GM10847 (cell line): ENCODE results near the gene ATP13A3.

ENCODE experiments used
- POLR2A ChIP-seq: IDR thresholded peaks from 2 replicates; pipeline ENCODE4 v1.6.1; 2011; ENCODE audit not compliant: insufficient read length; ENCODE audit errors: extremely low read depth

ATP13A3 gene

DNA sequence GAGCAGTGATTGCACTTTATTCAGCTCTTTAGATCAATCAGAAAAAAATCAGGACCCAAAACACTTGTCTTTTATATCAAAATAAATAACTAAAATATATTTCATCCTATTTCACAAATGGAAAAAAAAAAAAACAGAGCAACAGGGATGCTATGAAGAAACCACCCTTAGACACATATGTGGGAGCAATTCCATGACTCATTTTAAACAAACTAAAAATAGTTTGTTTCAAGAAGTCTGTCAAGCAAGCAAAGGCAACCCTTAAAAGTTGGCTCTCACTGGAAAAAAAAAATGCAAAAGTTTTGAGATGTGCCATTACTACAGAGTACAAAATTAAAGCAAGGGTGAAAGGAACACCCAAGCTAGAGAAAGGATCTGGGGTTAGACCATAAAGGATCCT, 5.7 kb downstream of the ATP13A3 start:
- TF ChIP-seq POLR2A, result no peak

- TF ChIP-seq POLR2A, result no peak
Measured at GRCh38 chr3:194476784-194477183, 10.0 kb downstream of the ATP13A3 start.

- TF ChIP-seq POLR2A, result no peak
Measured at GRCh38 chr3:194475978-194476377, 10.8 kb downstream of the ATP13A3 start.

DNA sequence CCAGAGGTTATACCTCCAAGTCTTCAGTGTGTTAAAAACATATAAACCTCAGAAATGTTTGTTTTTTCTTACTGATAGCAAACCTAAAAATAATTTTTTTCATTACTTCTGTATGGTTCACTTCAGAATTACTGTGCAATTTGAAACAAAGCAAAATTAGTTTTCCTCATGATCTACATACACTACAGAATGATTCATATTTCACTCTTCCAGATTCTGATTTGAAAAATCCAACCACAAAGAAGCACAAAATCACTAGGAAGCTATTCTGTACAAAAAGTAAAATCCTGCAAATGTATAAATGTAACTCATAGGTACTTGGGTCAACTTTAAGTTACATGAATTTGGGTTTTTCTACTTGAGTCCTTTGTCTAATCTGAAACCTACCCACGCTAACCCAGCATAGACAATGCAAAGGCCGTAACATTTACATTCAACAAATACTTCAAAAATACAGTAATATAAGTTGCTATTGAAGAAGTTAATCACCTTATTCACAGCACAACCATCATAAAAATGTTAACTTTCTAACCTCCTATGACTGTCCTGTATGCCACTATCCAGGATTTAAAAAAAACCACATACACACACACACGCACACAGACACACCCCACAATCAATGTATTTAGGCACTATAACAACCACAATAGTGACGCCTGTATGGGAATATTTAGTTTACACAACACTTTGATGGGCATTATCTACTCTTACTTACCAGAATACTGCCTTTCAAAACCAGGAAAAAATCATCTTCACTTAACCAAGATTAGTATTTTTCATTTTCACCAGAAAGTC, 11.5 kb downstream of the ATP13A3 start:
- TF ChIP-seq POLR2A, result no peak

- TF ChIP-seq POLR2A, result no peak
Measured at GRCh38 chr3:194474675-194475074, 12.1 kb downstream of the ATP13A3 start.

DNA sequence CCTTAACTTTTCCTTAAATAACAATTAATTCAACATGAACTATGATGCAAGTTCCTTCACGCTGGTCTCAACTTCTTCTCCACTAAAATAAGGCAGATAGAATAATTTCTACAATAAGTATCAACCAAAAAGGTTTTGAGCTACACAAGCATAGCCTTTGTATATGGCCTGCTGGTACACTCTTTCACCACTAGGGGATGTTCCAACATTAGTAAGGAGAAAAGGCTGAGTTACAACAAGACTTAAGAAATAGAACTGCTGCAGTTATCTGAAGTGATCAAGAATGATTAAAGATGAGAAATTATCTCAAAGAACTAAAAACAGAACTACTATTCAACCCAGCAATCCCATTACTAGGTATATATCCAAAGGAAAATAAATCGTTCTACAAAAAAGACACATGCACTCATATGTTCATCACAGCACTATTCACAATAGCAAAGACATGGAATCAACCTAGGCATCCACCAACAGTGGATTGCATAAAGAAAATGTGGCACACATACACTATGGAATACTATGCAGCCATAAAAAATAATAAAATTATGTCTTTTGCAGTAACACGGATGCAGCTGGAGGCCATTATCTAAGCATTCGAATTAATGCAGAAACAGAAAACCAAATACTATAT, 14.4 kb downstream of the ATP13A3 start:
- no peak for TF ChIP-seq POLR2A

DNA sequence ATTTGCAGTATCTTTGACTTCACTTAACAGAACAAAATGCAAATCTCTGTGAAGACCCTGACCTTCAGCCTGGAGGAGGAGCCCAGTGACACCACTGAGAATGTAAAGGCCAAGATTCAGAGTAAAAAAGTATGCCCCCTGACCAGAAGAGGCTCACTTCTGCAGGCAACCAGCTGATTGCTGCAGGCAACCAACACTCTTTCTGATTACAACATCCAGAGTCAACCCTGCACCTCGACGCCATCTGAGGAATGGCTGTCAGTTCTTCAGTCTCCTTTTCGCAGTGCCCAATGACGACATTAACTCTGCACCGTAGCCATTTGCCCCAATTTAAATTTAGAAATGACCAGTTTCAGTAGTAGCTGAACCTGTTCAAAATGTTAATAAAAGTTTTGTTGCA, 14.9 kb downstream of the ATP13A3 start:
- no peak for TF ChIP-seq POLR2A

DNA sequence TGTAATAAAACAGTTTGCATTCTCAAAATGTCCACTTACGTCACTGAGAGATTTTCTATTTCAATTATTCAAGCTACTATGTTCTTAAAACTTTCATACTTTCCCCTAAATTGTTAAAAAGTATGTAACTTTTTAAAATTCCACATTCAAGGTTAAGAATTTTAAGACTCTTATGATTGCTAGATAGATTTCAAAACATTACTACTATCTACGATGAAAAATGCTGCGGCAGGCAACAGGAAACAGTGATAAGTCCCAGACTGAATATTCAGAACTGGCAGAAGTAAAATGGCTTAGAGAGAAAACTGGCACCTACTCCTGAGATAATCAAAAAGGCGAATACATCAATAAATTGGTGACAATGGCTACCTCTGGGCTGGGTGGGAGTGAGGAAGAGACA, 16.2 kb downstream of the ATP13A3 start:
- TF ChIP-seq POLR2A, result no peak

- no peak for TF ChIP-seq POLR2A
Measured at GRCh38 chr3:194469977-194470376, 16.8 kb downstream of the ATP13A3 start.

DNA sequence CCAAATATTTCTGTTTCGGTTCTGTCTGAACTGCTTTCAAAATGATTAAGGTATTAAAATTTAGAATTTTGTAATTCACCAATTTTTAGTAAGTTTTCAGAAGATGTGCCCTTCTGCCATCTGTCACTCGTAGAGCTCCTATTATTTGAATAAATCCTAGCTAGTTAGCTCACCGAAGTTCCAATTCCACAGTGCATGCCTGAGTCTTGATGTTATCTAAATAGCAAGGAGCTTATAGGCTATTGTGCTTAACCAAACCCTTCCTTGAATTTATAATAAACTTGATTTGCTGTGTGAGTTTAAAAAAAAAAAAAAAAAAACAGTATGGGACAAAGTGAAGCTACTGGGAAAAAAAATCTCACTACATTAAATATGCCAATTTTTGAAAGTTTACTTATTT, 18.7 kb downstream of the ATP13A3 start:
- TF ChIP-seq POLR2A, result no peak

DNA sequence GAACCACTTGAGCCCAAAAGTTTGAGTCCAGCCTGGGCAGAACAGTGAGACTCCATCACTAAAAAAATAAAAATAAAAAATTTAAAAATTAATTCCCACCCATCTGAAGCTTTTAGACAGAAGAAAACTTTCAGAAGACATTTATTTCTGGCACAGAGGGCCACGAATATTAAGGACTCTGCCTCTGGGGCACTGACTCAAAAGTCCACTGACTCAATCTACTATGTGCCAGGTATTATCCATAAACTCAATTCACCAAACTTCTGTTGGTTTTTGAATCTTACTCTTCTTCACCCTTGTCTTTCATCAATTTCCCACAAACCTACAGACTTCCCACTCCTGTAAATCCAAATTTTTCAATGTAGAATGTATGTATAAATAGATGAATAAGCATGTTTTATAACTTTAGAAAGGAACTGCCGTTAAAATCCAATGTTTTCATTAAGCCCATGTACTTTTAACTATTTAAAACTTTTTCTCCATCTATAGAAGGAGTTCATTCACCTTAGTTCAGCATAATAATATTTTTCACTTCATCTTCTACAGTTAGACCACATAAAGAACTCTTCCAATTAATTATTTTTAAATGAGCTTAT, 19.9 kb downstream of the ATP13A3 start:
- TF ChIP-seq POLR2A, result no peak

DNA sequence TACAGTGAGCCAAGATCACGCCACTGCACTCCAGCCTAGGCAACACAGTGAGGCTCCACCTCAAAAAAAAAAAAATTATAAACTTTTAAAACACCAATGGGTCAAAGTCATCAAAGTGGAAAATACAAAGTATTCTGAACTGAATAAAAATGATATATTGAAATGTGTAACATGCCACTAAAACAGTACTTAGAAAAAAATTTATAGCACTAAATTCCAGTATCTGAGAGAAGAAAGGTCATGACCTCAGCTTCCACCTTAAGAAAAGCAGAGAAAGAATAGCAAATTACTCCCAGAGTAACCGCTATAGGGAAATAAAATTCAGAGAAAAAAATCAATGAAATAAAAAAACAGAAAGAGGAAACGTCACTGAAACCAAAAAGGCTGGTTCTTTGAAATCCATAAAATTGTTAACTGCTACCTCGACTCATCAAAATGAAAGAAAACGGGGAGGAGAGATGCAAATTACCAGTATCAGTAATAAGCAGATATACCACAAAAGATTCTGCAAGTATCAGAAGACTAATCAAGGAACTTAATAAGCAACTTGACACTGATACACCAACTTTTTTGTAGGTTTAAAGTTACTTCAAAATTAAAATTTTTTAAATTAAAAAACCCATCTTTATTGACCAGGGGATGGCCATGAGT, 20.8 kb downstream of the ATP13A3 start:
- TF ChIP-seq POLR2A, result no peak

- no peak for TF ChIP-seq POLR2A
Measured at GRCh38 chr3:194465246-194465645, 21.6 kb downstream of the ATP13A3 start.

GRCh38 chr3:194464692-194465091, 22.1 kb downstream of the ATP13A3 start:
- TF ChIP-seq POLR2A, result no peak

- no peak for TF ChIP-seq POLR2A
Measured at GRCh38 chr3:194462936-194463335, 23.9 kb downstream of the ATP13A3 start.

DNA sequence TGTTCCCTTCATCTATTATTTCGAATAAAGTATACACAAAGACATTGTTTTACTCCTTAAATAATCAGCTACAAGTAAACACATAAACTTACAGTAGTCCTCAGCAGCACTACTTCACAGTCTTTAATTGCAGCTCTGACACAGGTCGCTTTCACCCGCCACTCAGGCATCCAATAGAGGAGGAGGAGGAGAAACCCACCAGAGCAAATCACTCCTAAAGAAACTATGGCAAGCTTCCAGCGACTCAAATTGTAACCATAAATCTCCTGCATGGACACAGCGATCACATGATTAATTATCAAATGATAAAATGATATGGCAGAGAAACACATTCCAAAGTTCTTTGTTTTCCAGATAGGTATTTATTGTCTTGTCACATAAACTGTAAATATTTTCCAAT, 26.2 kb downstream of the ATP13A3 start:
- no peak for TF ChIP-seq POLR2A
